Mesenteric fat pad (tissue), 1 donor: ENCODE measurements around the gene ZMAT3. TPM values are rescaled to one million over a fixed set of nuclear protein-coding genes. Genes with fewer than 3 reads are reported as not detected.

Source experiments
- total RNA-seq: library from RNA; stranded (reverse); fragmentation: NEBNext Ultra II Directional; extraction: Animal tissue kit (Norgen Biotek cat#: 25700); gene quantifications from one replicate; pipeline ENCODE4 v1.2.1, GENCODE V29; 2021
- donor health status: DM: yes; HTN: yes; CAD: no.

ZMAT3 gene
- total RNA-seq, 1 donor from 2014 or later, result 18.6 TPM

Other genes with a start within 250 kb of the ZMAT3 start
- gene PIK3CA, start 76.5 kb upstream of the ZMAT3 start, total RNA-seq, result 68.3 TPM
- gene KCNMB3, start 179.3 kb upstream of the ZMAT3 start, total RNA-seq, result 3.2 TPM